ENCODE measurements around the gene ZC3H10. TPM values are rescaled to one million over a fixed set of nuclear protein-coding genes. Genes with fewer than 3 reads are reported as not detected.
A peak's percentile ranks its signal among the peaks of the same experiment; 100 is the strongest.

ZC3H10 gene
- total and polyA plus RNA-seq, 2 of the 8 experiments (the other 6 are each of a cell fraction or from before 2014, with no cell fraction given) = 4.0 to 11.2 TPM

GRCh38 chr12:56079723-56080555 lies 38.1 kb upstream of the ZC3H10 start, which contains the start of gene ERBB3 (continued):
- TF ChIP-seq CHD7 (IDR thresholded peaks at IDR 0.05; ENCODE audit: insufficient replicate concordance, low read length) (no peak), CEBPB (IDR thresholded peaks at IDR 0.05; ENCODE audit: low read depth, low read length) (no peak), POU5F1 (IDR thresholded peaks at IDR 0.05; ENCODE audit: low read depth, low read length) (no peak), RFX5 (IDR thresholded peaks at IDR 0.05; ENCODE audit: borderline replicate concordance, low read depth, low read length) (no peak), EGR1 (IDR thresholded peaks at IDR 0.05; ENCODE audit: borderline replicate concordance, low read depth, low read length) (0 out of 2 replicates have a peak, but pooled peaks have one; percentile 34)
- TF ChIP-seq, protein P1, sequence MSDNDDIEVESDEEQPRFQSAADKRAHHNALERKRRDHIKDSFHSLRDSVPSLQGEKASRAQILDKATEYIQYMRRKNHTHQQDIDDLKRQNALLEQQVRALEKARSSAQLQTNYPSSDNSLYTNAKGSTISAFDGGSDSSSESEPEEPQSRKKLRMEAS (IDR thresholded peaks at IDR 0.05) = peak; percentile 54; the same call in 1 of the 2 replicates
- TF ChIP-seq, protein P2, sequence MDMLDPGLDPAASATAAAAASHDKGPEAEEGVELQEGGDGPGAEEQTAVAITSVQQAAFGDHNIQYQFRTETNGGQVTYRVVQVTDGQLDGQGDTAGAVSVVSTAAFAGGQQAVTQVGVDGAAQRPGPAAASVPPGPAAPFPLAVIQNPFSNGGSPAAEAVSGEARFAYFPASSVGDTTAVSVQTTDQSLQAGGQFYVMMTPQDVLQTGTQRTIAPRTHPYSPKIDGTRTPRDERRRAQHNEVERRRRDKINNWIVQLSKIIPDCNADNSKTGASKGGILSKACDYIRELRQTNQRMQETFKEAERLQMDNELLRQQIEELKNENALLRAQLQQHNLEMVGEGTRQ (IDR thresholded peaks at IDR 0.05; ENCODE audit: low read length) = no peak
- TF ChIP-seq, protein P3, sequence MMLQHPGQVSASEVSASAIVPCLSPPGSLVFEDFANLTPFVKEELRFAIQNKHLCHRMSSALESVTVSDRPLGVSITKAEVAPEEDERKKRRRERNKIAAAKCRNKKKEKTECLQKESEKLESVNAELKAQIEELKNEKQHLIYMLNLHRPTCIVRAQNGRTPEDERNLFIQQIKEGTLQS (IDR thresholded peaks at IDR 0.05; ENCODE audit: insufficient read depth, low read depth, low read length) = no peak

Data from H1 (cell line).